IMR-90 (cell line): Measurements from ENCODE around the gene DPYD.

Experiments
- CEBPB ChIP-seq: IDR thresholded peaks from 2 replicates; pipeline ENCODE4 v1.6.1; 2012; ENCODE audit warnings: low read depth, low read length, improper control_type of control experiment
- CHD1 ChIP-seq: IDR thresholded peaks from 2 replicates; pipeline ENCODE4 v1.6.1; 2012; ENCODE audit warnings: low read depth, low read length, improper control_type of control experiment
- MAFK ChIP-seq: IDR thresholded peaks from 2 replicates; pipeline ENCODE4 v1.6.1; 2012; ENCODE audit warnings: low read depth, low read length, improper control_type of control experiment
- MAZ ChIP-seq: IDR thresholded peaks from 2 replicates; pipeline ENCODE4 v1.6.1; 2012; ENCODE audit warnings: low read depth, mild to moderate bottlenecking, low read length, improper control_type of control experiment, moderate library complexity, borderline replicate concordance
- POLR2A ChIP-seq: IDR thresholded peaks from 2 replicates; pipeline ENCODE4 v1.6.1; 2012; ENCODE audit warnings: mild to moderate bottlenecking, low read depth, low read length
- RFX5 ChIP-seq: IDR thresholded peaks from 2 replicates; pipeline ENCODE4 v1.8.0; 2012; ENCODE audit warnings: low read depth, mild to moderate bottlenecking, low read length, moderate library complexity
- TF ChIP-seq, protein P1 (sequence below): conservative IDR thresholded peaks from 2 replicates; pipeline ENCODE4 v1.5.1; 2012; ENCODE audit warnings: mild to moderate bottlenecking, low read depth, low read length, improper control_type of control experiment
- TF ChIP-seq, protein P2 (sequence below): fragments of 150-350 bp; IDR thresholded peaks from 2 replicates; pipeline ENCODE4 v1.6.1; 2016; ENCODE audit warnings: low read depth, mild to moderate bottlenecking, low read length, moderate library complexity, borderline replicate concordance

DNA sequence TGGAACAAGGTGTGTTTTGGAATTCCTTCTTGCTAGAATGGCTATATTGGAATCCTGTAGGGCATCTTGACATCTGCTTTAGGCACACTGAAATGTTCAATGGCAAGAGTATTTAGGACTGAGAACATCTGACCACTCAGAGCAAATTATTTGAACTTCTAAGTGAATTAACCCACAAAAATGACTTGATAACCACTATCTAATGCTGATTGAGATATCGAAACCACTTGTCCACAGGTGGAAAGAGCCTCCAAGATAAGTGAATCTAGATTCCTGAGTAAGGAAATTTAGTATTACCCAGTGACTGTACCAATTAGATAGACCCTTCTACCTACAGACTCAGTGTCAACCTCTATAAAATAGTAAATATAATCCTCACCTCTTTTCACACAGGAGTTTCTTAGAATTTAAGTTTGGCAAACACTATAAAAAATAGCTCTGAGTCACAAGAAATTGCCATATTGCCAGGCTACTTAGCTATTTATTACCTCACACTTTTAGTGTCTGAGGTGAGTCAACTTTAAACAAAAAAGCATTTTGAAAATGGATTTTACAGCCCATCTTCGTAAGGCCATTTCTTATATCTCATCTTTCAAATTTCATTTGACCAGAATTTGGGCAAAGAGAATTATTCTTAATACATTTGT, 777.5 kb downstream of the DPYD start:
- TF ChIP-seq POLR2A (no peak), CHD1 (no peak), CEBPB (no peak), RFX5 (no peak), MAZ (no peak), MAFK (no peak)
- TF ChIP-seq, protein P1, sequence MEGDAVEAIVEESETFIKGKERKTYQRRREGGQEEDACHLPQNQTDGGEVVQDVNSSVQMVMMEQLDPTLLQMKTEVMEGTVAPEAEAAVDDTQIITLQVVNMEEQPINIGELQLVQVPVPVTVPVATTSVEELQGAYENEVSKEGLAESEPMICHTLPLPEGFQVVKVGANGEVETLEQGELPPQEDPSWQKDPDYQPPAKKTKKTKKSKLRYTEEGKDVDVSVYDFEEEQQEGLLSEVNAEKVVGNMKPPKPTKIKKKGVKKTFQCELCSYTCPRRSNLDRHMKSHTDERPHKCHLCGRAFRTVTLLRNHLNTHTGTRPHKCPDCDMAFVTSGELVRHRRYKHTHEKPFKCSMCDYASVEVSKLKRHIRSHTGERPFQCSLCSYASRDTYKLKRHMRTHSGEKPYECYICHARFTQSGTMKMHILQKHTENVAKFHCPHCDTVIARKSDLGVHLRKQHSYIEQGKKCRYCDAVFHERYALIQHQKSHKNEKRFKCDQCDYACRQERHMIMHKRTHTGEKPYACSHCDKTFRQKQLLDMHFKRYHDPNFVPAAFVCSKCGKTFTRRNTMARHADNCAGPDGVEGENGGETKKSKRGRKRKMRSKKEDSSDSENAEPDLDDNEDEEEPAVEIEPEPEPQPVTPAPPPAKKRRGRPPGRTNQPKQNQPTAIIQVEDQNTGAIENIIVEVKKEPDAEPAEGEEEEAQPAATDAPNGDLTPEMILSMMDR, result no peak
- TF ChIP-seq, protein P2, sequence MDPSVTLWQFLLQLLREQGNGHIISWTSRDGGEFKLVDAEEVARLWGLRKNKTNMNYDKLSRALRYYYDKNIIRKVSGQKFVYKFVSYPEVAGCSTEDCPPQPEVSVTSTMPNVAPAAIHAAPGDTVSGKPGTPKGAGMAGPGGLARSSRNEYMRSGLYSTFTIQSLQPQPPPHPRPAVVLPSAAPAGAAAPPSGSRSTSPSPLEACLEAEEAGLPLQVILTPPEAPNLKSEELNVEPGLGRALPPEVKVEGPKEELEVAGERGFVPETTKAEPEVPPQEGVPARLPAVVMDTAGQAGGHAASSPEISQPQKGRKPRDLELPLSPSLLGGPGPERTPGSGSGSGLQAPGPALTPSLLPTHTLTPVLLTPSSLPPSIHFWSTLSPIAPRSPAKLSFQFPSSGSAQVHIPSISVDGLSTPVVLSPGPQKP, result no peak
